VCaP (cell line): ENCODE results near the gene AUTS2.

ENCODE experiments used
- H3K27ac ChIP-seq: fragments of 450-650 bp; 2 replicates; pipeline ENCODE4 v1.5.1; 2017
- CTCF ChIP-seq: fragments of 450-650 bp; conservative IDR thresholded peaks from 2 replicates; pipeline ENCODE4 v1.5.1; 2017; ENCODE audit warnings: mild to moderate bottlenecking, moderate library complexity

The AUTS2 gene

GRCh38 chr7:70212281-70212680, 614.0 kb downstream of the AUTS2 start:
- no peak overlapping the region for H3K27ac ChIP-seq
- no peak for TF ChIP-seq CTCF

DNA sequence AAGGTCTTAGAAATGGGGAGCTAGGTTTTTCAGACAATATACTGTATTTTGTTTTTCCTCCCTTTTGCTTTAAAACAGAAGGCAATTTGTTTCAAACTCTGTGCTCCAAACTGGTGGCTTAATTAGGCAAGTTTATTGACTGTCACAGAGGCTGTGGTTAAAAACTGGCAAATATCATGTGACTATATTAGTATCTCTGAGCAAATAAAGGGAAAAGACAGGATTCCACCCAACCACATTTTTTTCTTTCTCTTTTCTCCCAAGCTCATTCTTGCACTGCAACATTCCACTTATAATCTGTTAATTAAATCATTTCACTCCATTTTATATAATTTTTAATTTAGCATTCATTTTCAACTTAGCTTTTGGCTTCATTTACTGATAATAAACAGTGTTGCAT, 615.8 kb downstream of the AUTS2 start:
- H3K27ac ChIP-seq, result peak overlapping the region; percentile 55
- TF ChIP-seq CTCF, result no peak

GRCh38 chr7:70215491-70215890, 617.2 kb downstream of the AUTS2 start:
- H3K27ac ChIP-seq, result no peak overlapping the region
- no peak for TF ChIP-seq CTCF

DNA sequence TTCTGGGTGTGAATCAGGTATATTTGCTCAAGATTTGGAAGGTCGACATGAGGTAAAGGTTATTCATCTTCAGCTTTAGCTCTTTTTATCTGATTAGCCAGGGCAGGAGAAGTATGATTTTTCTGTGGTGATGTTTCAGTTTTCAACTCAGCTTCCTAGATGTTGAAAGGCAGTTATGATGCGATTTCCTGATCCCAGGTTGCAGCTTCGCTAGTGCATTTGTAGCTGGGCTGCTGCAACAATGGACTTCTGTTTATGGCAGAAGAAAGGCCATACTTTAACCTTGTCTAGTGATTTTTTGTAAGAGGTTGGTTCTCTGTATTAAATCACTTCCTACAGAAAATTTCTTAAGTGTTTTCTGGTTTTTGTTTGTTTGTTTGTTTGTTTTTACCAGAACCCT, 619.3 kb downstream of the AUTS2 start:
- no peak for TF ChIP-seq CTCF
- no peak overlapping the region for H3K27ac ChIP-seq

GRCh38 chr7:70218006-70218405, 619.7 kb downstream of the AUTS2 start:
- no peak for TF ChIP-seq CTCF
- H3K27ac ChIP-seq, result no peak overlapping the region

DNA sequence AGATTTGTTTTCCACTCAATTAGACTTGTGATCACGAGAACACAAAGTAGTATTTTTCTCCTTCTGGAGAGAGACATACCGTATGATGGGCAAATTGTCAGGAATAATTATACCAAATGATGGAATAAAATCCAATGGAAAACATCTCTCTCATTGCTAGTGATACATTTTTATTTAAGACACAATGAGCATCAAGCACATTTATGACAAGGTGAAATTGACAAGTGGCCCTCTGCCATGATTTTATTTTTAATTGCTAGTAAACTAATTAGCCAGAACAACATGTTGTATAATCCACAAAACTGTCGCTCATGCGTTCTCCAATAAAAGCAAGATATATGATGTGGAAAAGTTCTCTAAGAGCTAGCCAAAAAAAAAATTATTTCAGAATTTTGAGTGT, 620.8 kb downstream of the AUTS2 start:
- H3K27ac ChIP-seq, result no peak overlapping the region
- TF ChIP-seq CTCF, result no peak

DNA sequence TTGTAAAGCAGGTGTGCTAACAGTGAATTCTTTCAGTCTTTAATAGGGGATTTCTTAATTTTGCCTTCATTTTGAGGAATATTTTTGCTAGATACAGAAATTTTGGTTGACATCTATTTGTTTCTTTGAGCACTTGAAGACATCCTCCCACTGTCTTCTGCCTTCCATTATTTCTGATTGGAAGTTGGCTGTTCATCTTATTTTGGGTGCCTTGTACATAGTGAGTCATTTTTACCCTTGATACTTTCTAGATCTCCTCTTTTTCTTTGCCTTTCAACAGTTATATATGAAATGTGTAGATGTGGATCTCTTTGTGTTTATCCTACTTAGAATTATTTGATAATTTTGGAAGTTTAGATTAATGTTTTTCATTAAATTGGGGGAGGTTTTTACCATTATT, 631.0 kb downstream of the AUTS2 start:
- no peak for TF ChIP-seq CTCF
- no peak overlapping the region for H3K27ac ChIP-seq

- H3K27ac ChIP-seq, result no peak overlapping the region
These were observed 632.5 kb downstream of the AUTS2 start for GRCh38 chr7:70230761-70231160.

More at GRCh38 chr7:70230761-70231160, 632.5 kb downstream of the AUTS2 start:
- TF ChIP-seq CTCF, result no peak
